ENCODE measurements around the gene GLG1.

The GLG1 gene

DNA sequence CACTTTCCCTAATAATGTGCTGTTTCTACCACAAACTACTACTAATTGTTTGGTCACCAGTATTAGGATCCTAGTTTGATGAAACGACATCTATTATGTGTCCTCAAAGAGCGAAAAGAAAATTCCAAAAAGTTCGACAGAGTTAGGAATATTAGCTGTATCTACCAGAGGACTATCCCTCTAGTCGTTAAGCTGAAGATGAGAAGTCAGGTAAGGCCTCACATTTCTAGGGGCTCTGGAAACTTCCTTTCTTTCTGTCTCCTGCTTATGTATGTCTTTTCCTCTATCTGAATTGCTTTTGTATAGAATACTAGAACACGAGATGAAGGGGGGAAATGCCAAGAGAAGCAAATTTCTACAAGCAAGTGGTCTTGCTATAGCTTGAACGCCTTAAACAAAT, 1.6 kb downstream of the GLG1 start:
- TF ChIP-seq CTCF (IDR thresholded peaks at IDR 0.05; ENCODE audit: low read depth, low read length, missing control alignments), result no peak
- H3K4me3 ChIP-seq (ENCODE audit: low read depth, low read length), result peak overlapping the region; percentile 70
- no peak for DNase-seq (ENCODE audit: low read depth)

DNA sequence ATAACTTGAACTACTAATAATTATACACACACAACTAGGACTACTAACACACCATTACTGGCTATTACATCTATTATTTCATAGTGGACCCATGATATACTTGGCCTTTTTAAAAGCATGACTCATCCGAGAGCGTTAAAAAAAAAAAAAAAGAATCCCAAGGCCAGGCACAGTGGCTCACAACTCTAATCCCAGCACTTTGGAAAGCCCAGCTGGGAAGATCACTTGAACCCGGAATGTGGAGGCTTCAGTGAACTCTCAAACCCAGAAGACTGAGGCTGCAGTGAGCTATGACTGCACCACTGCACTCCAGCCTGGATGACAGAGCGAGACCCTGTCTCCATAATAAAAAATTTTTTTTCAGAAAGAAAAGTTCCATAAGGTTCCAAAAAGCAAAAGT, 3.1 kb downstream of the GLG1 start:
- no peak for TF ChIP-seq CTCF (IDR thresholded peaks at IDR 0.05; ENCODE audit: low read depth, low read length, missing control alignments)
- H3K4me3 ChIP-seq (ENCODE audit: low read depth, low read length), result no peak overlapping the region
- no peak for DNase-seq (ENCODE audit: low read depth)

DNA sequence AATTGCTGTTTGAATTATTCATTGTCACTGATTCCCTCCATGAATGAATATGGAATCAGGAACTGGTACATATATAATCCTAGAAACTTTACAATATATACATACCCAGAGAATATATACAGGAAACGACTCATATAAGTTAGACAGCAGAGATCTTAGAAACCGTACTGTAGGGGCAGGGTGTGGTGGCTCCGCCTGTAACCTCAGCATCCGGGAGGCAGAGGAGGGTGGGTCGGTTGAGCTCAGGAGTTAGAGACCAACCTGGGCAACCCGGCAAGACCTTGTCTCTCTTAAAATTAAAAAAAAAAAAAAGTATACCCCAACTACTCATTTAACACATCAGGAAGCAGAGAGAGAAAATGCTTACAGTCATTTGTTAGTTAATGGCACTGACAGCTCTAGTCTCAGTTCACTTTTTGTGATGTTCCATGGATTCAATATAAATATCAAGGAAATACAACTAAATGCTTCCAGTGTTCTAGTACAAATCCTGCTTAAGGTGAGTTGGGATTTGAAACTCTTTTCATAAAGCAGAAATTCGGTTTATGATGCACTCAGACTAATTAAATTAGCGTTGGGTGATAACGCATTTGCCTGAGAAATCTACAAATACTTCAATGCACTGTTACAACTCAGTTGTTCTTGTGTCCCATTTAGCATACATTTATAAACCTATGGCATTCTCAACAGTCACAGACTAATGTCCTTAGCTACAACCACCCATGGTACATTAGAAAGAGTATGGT, 5.6 kb downstream of the GLG1 start:
- no peak overlapping the region for H3K4me3 ChIP-seq (ENCODE audit: low read depth, low read length)
- TF ChIP-seq CTCF (IDR thresholded peaks at IDR 0.05; ENCODE audit: low read depth, low read length, missing control alignments), result no peak
- DNase-seq (ENCODE audit: low read depth), result peak; percentile 31

- no peak for DNase-seq (ENCODE audit: low read depth)
- no peak for TF ChIP-seq CTCF (IDR thresholded peaks at IDR 0.05; ENCODE audit: low read depth, low read length, missing control alignments)
- H3K4me3 ChIP-seq (ENCODE audit: low read depth, low read length), result no peak overlapping the region
Observed at GRCh38 chr16:74596586-74596985, 10.3 kb downstream of the GLG1 start.

GRCh38 chr16:74592847-74593246, 14.1 kb downstream of the GLG1 start:
- no peak overlapping the region for H3K4me3 ChIP-seq (ENCODE audit: low read depth, low read length)
- TF ChIP-seq CTCF (IDR thresholded peaks at IDR 0.05; ENCODE audit: low read depth, low read length, missing control alignments), result no peak
- DNase-seq (ENCODE audit: low read depth), result no peak

- no peak overlapping the region for H3K4me3 ChIP-seq (ENCODE audit: low read depth, low read length)
- TF ChIP-seq CTCF (IDR thresholded peaks at IDR 0.05; ENCODE audit: low read depth, low read length, missing control alignments), result no peak
- DNase-seq (ENCODE audit: low read depth), result no peak
Observed at GRCh38 chr16:74591876-74592650, 14.9 kb downstream of the GLG1 start.

Data from GM12864 (cell line).